ENCODE data around the gene B3GAT1.
"Not testable (repeated sequence)": the region's sequence is repeated elsewhere in the genome, so short reads cannot be mapped to it uniquely, and the experiment has no call there.

Gene B3GAT1

DNA sequence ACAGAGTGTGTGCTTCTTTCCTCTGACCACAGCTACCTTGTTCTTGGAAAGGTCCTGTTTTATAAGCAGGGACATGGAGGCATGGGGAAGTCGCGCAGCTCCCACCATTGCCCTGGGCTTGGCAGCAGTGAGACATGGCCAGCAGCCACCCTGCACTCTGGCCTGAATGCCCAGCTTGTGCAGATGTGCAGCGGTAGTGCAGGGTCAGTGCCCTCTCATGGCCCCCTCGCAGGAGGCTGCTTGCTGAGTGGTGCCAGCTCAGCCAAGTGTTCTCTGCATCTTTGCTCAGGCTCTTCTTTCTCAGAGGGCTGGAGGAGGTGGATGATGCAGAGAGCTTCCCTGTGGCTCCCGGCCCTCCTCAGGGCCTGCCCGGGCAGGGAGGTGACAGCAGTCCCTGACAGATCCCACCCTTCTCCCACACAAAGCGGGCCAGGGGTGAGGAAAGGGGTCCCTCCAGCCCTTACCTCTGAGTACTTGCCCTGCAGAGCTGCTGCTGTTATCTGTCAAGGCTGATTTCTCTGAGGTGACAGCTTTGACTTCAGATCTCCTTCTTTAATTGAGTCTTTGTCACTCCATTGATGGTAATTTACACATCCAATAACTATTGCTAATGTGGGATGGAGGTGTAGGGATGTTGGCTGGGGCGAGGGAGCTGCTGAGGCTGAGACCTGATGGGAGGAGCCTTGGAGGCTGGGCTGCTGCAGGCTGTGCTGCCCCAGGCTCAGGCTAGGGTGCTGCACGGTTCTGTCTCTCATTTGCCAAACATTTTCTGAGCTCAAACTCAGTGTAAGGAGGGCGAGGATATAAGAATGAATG is 47.4 kb upstream of the B3GAT1 start:
- H4K20me1 ChIP-seq (ENCODE audit: insufficient read depth, low read length), result no peaks in the 10 kb centered on the region
- TF ChIP-seq EZH2phosphoT487 (IDR thresholded peaks at IDR 0.05; ENCODE audit: low read depth), result no peak
- TF ChIP-seq, protein P1, sequence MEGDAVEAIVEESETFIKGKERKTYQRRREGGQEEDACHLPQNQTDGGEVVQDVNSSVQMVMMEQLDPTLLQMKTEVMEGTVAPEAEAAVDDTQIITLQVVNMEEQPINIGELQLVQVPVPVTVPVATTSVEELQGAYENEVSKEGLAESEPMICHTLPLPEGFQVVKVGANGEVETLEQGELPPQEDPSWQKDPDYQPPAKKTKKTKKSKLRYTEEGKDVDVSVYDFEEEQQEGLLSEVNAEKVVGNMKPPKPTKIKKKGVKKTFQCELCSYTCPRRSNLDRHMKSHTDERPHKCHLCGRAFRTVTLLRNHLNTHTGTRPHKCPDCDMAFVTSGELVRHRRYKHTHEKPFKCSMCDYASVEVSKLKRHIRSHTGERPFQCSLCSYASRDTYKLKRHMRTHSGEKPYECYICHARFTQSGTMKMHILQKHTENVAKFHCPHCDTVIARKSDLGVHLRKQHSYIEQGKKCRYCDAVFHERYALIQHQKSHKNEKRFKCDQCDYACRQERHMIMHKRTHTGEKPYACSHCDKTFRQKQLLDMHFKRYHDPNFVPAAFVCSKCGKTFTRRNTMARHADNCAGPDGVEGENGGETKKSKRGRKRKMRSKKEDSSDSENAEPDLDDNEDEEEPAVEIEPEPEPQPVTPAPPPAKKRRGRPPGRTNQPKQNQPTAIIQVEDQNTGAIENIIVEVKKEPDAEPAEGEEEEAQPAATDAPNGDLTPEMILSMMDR (IDR thresholded peaks at IDR 0.05; ENCODE audit: low read depth, low read length), result no peak
- H3K4me3 ChIP-seq (ENCODE audit: low read length), result no peak overlapping the region
- no peaks in the 10 kb centered on the region for H3K36me3 ChIP-seq (replicated peaks; ENCODE audit: low read depth, low read length)
- H3K27ac ChIP-seq (ENCODE audit: low read length), result no peak overlapping the region
- no peaks in the 10 kb centered on the region for H3K9me3 ChIP-seq (ENCODE audit: insufficient read depth, low read length)
- no peaks in the 10 kb centered on the region for H3K4me1 ChIP-seq (ENCODE audit: low read length)
- no peak overlapping the region for H2AFZ ChIP-seq (ENCODE audit: low read depth, low read length)
- H3K27me3 ChIP-seq (ENCODE audit: low read depth, low read length), result no peaks in the 10 kb centered on the region
- H3K4me2 ChIP-seq (ENCODE audit: low read length), result no peak overlapping the region
- no peaks in the 10 kb centered on the region for H3K79me2 ChIP-seq (ENCODE audit: low read length)
- H3K9ac ChIP-seq (ENCODE audit: low read length), result no peak overlapping the region

DNA sequence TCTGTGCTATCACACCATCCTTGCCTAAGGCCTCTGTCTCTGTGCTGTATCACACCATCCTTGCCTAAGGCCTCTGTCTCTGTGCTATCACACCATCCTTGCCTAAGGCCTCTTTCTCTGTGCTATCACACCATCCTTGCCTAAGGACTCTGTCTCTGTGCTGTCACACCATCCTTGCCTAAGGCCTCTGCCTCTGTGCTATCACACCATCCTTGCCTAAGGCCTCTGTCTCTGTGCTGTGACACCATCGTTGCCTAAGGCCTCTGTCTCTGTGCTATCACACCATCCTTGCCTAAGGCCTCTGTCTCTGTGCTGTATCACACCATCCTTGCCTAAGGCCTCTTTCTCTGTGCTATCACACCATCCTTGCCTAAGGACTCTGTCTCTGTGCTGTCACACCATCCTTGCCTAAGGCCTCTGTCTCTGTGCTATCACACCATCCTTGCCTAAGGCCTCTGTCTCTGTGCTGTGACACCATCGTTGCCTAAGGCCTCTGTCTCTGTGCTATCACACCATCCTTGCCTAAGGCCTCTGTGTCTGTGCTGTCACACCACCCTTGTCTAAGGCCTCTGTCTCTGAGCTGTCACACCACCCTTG is 45.5 kb upstream of the B3GAT1 start:
- not testable (repeated sequence) for H3K36me3 ChIP-seq (replicated peaks; ENCODE audit: low read depth, low read length); H3K27ac ChIP-seq (ENCODE audit: low read length); H3K4me2 ChIP-seq (ENCODE audit: low read length); H3K4me1 ChIP-seq (ENCODE audit: low read length); H2AFZ ChIP-seq (ENCODE audit: low read depth, low read length); H3K27me3 ChIP-seq (ENCODE audit: low read depth, low read length); H3K9ac ChIP-seq (ENCODE audit: low read length); H3K9me3 ChIP-seq (ENCODE audit: insufficient read depth, low read length); H3K79me2 ChIP-seq (ENCODE audit: low read length); H3K4me3 ChIP-seq (ENCODE audit: low read length); H4K20me1 ChIP-seq (ENCODE audit: insufficient read depth, low read length)

DNA sequence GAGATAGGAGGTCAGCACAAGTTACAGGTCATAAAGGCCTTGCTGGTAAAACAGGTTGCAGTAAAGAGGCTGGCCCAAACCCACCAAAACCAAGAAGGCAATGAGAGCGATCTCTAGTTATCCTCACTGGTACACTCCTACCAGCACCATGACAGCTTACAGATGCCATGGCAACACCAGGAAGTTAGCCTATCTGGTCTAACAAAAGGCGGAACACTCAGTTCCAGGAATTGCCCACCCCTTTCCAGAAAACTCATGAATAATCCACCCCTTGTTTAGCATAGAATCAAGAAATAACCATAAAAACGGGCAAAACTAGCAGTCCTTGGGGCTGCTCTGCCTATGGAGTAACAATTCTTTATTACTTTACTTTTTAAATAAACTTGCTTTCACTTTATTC is 43.5 kb upstream of the B3GAT1 start:
- H3K27ac ChIP-seq (ENCODE audit: low read length), result no peak overlapping the region
- no peaks in the 10 kb centered on the region for H3K9me3 ChIP-seq (ENCODE audit: insufficient read depth, low read length)
- no peak overlapping the region for H3K4me2 ChIP-seq (ENCODE audit: low read length)
- no peak overlapping the region for H3K9ac ChIP-seq (ENCODE audit: low read length)
- no peaks in the 10 kb centered on the region for H3K4me1 ChIP-seq (ENCODE audit: low read length)
- H3K4me3 ChIP-seq (ENCODE audit: low read length), result no peak overlapping the region
- no peaks in the 10 kb centered on the region for H3K36me3 ChIP-seq (replicated peaks; ENCODE audit: low read depth, low read length)
- no peaks in the 10 kb centered on the region for H3K27me3 ChIP-seq (ENCODE audit: low read depth, low read length)
- H3K79me2 ChIP-seq (ENCODE audit: low read length), result no peaks in the 10 kb centered on the region
- no peak for TF ChIP-seq EZH2phosphoT487 (IDR thresholded peaks at IDR 0.05; ENCODE audit: low read depth)
- TF ChIP-seq, protein P1 (IDR thresholded peaks at IDR 0.05; ENCODE audit: low read depth, low read length), result no peak
- no peak overlapping the region for H2AFZ ChIP-seq (ENCODE audit: low read depth, low read length)
- H4K20me1 ChIP-seq (ENCODE audit: insufficient read depth, low read length), result no peaks in the 10 kb centered on the region

DNA sequence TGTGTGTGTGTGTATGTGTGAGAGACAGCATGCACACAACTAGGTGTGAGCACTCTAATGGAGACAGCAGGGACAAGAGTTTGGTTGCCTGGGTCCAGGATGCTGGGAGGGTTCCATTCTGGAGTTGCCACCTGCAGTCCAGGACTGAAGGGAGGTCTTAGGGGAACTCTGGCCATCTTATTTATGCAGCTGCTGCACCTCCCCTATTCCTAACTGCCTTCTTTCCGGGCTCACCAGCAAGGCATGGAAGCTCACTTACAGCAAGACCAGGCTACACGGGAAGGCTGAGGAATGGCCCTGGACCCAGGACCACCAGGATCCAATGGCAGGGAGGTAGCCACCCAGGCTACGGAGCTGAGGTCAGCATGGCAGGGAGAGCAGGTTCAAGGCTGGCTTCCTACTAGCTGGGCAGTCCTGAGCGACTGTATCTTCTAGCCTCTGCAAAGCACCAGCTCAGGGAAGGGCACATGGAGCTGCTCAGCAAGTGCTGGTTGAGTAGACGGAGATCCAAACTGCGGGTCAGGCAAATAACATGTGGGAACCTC is 42.2 kb upstream of the B3GAT1 start:
- Histone ChIP-seq H2AFZ (ENCODE audit: low read depth, low read length) (no peak overlapping the region), H3K9me3 (ENCODE audit: insufficient read depth, low read length) (no peaks in the 10 kb centered on the region), H3K4me1 (ENCODE audit: low read length) (no peaks in the 10 kb centered on the region), H3K4me3 (ENCODE audit: low read length) (no peak overlapping the region), H3K36me3 (replicated peaks; ENCODE audit: low read depth, low read length) (no peaks in the 10 kb centered on the region), H3K27ac (ENCODE audit: low read length) (no peak overlapping the region), H4K20me1 (ENCODE audit: insufficient read depth, low read length) (no peaks in the 10 kb centered on the region), H3K27me3 (ENCODE audit: low read depth, low read length) (no peaks in the 10 kb centered on the region), H3K4me2 (ENCODE audit: low read length) (no peak overlapping the region), H3K79me2 (ENCODE audit: low read length) (no peaks in the 10 kb centered on the region), H3K9ac (ENCODE audit: low read length) (no peak overlapping the region)
- no peak for TF ChIP-seq EZH2phosphoT487 (IDR thresholded peaks at IDR 0.05; ENCODE audit: low read depth)
- TF ChIP-seq, protein P1 (IDR thresholded peaks at IDR 0.05; ENCODE audit: low read depth, low read length), result no peak

Data from OCI-LY3 (cell line).